Gastroesophageal sphincter (tissue), 3 donors: Measurements from ENCODE around the gene C22orf31.

ENCODE experiments used
- CTCF ChIP-seq, 4 experiments: fragments of 200-600 bp in 2 of 4; fragments of 450-650 bp in 2 of 4; sonication (generic) in 1 of 4; IDR thresholded peaks; one replicate each; pipeline ENCODE4 v1.5.1; 2017 to 2019; ENCODE audit warnings: antibody characterized with exemption in 4 of 4, mild to moderate bottlenecking in 2 of 4, moderate library complexity in 2 of 4
- POLR2A ChIP-seq, 2 donors: fragments of 450-650 bp; IDR thresholded peaks; one replicate each; pipeline ENCODE4 v1.6.1; 2017; ENCODE audit warnings: antibody characterized with exemption in 2 of 2, mild to moderate bottlenecking in 2 of 2, moderate library complexity in 1 of 2
- POLR2AphosphoS5 ChIP-seq: sonication (generic); formaldehyde crosslinking; IDR thresholded peaks from one replicate; pipeline ENCODE4 v1.6.1; 2017; ENCODE audit warnings: antibody characterized with exemption

GRCh38 chr22:29032014-29032475, 29.6 kb downstream of the C22orf31 start:
- TF ChIP-seq CTCF (IDR thresholded peaks at IDR 0.05) (no peak), POLR2AphosphoS5 (no peak), POLR2A (IDR thresholded peaks at IDR 0.05) (no peak)
